Activated CD4-positive, alpha-beta T cell treated with anti-CD3 and anti-CD28 coated beads, Interleukin-2, Interleukin-6, amounts not matched to agents 100 ng/mL and 50 ng/mL, durations not matched to agents 16 hours and 8 hours (primary cell): ENCODE results near the gene HLA-DPA1.
A peak's percentile ranks its signal among the peaks of the same experiment; 100 is the strongest.

ENCODE experiments used
- DNase-seq: peaks from one replicate; pipeline ENCODE4 v3.0.0-alpha.2; 2020

HLA-DPA1 gene

GRCh38 chr6:33061987-33062386 is 11.5 kb downstream of the HLA-DPA1 start:
- no peak for DNase-seq

GRCh38 chr6:33057222-33058150 is 16.0 kb downstream of the HLA-DPA1 start:
- no peak for DNase-seq

- no peak for DNase-seq
Observed at GRCh38 chr6:33053230-33053629, 20.2 kb downstream of the HLA-DPA1 start.

GRCh38 chr6:33052627-33053026 is 20.8 kb downstream of the HLA-DPA1 start:
- no peak for DNase-seq

GRCh38 chr6:33050014-33050810 is 23.2 kb downstream of the HLA-DPA1 start:
- DNase-seq: no peak

GRCh38 chr6:33049323-33050013 is 24.0 kb downstream of the HLA-DPA1 start:
- DNase-seq: no peak

- no peak for DNase-seq
Observed at GRCh38 chr6:33040157-33040556, 33.3 kb downstream of the HLA-DPA1 start.

GRCh38 chr6:33036535-33036934 is 36.9 kb downstream of the HLA-DPA1 start:
- DNase-seq: no peak

- DNase-seq: no peak
Observed at GRCh38 chr6:33034554-33034953, 38.9 kb downstream of the HLA-DPA1 start.

GRCh38 chr6:33030245-33030644 is 43.2 kb downstream of the HLA-DPA1 start:
- DNase-seq: no peak

- peak; percentile 69 for DNase-seq
Observed at GRCh38 chr6:33029328-33030184, 43.9 kb downstream of the HLA-DPA1 start.

GRCh38 chr6:33028220-33028849 is 45.1 kb downstream of the HLA-DPA1 start:
- DNase-seq: no peak

- DNase-seq: no peak
Observed at GRCh38 chr6:33024521-33024920, 48.9 kb downstream of the HLA-DPA1 start.

- no peak for DNase-seq
Observed at GRCh38 chr6:33023536-33023935, 49.9 kb downstream of the HLA-DPA1 start.

GRCh38 chr6:33021917-33022316 is 51.5 kb downstream of the HLA-DPA1 start:
- DNase-seq: no peak

GRCh38 chr6:33019372-33019771 is 54.1 kb downstream of the HLA-DPA1 start:
- no peak for DNase-seq

GRCh38 chr6:33018904-33019303 is 54.5 kb downstream of the HLA-DPA1 start:
- DNase-seq: peak; percentile 14

GRCh38 chr6:33018418-33018817 is 55.0 kb downstream of the HLA-DPA1 start:
- no peak for DNase-seq

GRCh38 chr6:33017694-33018353 is 55.6 kb downstream of the HLA-DPA1 start:
- DNase-seq: no peak

GRCh38 chr6:33017018-33017417 is 56.4 kb downstream of the HLA-DPA1 start:
- no peak for DNase-seq

- DNase-seq: no peak
Observed at GRCh38 chr6:33015798-33016197, 57.7 kb downstream of the HLA-DPA1 start.
